ENCODE measurements around the gene PLCB4.
A peak's percentile ranks its signal among the peaks of the same experiment; 100 is the strongest.

DNA sequence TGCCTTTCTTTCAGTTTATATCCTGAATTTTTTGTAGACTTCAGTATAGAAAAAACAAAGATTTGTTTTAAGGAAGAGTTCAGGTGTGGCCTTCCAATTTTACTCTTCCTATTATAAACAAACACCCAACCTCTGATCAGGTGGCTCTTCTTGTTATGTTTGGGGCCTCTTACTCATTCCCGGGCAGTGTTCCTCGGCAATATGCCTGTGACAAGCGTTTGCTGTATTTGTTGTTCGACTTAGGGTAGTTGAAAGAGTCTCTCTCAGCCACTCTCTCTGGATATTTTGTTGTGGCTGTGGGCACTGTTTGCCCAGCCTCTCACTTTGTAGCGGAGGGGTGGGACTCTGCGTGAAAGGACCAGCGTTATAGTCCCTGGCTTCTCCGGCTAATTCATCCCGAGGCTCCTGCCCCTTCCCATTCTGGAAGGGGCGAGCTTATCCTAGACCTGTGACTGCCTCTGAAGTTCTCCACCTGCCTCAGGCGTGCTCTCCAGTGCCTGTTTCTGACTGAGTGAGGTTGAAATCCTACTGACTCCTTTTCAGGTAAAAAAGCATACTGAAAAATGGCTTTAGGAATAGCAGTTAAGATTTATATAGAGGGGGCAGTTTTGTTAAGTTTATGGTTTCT lies 97.4 kb downstream of the PLCB4 start:
- TF ChIP-seq, protein P1, sequence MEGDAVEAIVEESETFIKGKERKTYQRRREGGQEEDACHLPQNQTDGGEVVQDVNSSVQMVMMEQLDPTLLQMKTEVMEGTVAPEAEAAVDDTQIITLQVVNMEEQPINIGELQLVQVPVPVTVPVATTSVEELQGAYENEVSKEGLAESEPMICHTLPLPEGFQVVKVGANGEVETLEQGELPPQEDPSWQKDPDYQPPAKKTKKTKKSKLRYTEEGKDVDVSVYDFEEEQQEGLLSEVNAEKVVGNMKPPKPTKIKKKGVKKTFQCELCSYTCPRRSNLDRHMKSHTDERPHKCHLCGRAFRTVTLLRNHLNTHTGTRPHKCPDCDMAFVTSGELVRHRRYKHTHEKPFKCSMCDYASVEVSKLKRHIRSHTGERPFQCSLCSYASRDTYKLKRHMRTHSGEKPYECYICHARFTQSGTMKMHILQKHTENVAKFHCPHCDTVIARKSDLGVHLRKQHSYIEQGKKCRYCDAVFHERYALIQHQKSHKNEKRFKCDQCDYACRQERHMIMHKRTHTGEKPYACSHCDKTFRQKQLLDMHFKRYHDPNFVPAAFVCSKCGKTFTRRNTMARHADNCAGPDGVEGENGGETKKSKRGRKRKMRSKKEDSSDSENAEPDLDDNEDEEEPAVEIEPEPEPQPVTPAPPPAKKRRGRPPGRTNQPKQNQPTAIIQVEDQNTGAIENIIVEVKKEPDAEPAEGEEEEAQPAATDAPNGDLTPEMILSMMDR (IDR thresholded peaks at IDR 0.05): no peak
- no peak for TF ChIP-seq POLR2A (IDR thresholded peaks at IDR 0.05)
- peak in 1 of 2 donors; percentile 59 for TF ChIP-seq POLR2AphosphoS5 (IDR thresholded peaks at IDR 0.05; ENCODE audit: insufficient read depth in 1 of 2, low read depth in 1 of 2)

All from vagina (tissue), 2 donors.